D721Med (cell line): ENCODE measurements around the gene MET.

Source experiments
- DNase-seq: peaks from one replicate; pipeline ENCODE4 v3.0.0; 2011; ENCODE audit warnings: low spot score; ENCODE audit not compliant: insufficient read length
- FAIRE-seq: peaks from 2 replicates; lab custom pipeline; 2011; peaks lifted over from hg19 to GRCh38; lab: Jason Lieb, UNC
- TF ChIP-seq, protein P1 (sequence below): IDR thresholded peaks from 2 replicates; pipeline ENCODE4 v1.5.1; 2012; ENCODE audit warnings: mild to moderate bottlenecking, control low read depth; ENCODE audit not compliant: insufficient read depth; ENCODE audit errors: missing control alignments

The MET gene

DNA sequence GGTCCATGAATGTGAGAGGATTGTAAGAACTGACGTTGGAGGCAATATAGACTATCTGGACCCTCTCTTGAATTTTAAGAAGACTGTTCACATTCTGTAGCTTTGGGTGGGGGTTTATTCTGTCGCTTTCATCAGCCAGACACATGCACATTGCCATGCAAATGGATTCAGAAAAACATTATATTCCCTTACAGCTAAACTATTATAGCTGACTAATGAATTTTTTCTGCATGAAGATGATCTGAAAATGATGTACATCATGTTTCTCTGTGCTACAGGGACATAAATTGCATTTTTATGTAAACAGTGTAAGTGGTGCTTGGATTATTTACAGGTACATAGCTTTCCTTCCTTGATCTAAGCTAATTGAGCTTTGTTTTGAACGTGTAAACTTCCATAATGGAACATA is 1.5 kb downstream of the MET start:
- TF ChIP-seq, protein P1, sequence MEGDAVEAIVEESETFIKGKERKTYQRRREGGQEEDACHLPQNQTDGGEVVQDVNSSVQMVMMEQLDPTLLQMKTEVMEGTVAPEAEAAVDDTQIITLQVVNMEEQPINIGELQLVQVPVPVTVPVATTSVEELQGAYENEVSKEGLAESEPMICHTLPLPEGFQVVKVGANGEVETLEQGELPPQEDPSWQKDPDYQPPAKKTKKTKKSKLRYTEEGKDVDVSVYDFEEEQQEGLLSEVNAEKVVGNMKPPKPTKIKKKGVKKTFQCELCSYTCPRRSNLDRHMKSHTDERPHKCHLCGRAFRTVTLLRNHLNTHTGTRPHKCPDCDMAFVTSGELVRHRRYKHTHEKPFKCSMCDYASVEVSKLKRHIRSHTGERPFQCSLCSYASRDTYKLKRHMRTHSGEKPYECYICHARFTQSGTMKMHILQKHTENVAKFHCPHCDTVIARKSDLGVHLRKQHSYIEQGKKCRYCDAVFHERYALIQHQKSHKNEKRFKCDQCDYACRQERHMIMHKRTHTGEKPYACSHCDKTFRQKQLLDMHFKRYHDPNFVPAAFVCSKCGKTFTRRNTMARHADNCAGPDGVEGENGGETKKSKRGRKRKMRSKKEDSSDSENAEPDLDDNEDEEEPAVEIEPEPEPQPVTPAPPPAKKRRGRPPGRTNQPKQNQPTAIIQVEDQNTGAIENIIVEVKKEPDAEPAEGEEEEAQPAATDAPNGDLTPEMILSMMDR: no peak
- DNase-seq (no peak), FAIRE-seq (no peak)

DNA sequence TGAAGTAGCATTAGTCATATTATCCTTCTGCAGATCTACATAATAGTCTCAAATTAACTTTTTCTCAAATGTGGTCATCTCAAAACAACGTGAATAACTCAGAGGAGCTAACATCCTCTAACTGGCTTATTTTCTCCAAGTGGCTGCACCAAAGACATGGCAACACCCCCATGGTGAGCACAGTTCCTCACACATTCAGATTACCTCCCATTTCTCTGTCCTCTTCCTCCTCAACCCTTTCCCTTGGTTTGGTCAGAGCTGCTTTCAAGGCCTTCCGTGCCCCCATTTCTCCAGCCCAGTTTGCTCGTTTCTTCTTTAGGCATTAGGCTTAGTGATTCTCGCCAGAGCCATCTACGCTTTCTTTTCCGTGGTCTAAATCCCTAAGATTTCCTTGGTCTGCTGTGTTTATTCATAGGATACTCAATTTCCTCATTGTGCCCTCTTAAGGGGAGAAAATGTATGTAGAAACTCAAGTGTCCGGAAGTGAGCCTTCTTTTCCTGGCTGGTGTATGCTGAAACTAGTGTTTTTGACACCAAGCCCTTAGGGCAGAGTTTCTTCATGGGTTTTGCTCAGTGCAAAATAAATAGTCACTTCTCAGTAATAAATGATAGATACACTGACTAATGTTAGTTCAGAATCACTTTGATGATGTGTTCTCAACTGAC is 2.6 kb downstream of the MET start:
- DNase-seq (no peak), FAIRE-seq (no peak)
- TF ChIP-seq, protein P1: no peak

DNA sequence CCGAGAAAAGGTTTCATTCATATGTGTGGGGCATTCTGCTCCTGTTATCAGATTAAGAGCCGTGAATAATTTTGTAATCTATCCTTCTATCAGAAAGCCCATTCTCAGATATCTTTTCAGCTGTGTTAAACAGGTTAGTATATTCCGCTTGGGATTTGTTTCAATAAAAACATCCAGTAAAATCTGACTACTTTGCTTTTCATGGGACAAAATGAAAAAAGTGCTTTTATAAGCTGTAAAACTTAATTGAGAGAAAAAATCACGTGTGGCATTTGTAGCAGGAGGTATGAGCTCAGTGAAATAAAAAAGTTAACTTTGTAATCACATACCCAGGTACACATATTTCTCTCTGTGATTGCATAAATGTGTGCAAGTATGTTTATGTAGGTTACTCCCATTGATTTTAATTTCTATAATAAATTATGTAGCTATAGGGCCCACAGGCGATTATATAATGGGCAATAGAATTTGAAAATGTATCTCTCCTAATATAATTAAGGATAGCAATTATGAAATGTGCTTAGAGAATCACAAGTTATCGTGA is 3.9 kb downstream of the MET start:
- DNase-seq: no peak
- FAIRE-seq: no peak

DNA sequence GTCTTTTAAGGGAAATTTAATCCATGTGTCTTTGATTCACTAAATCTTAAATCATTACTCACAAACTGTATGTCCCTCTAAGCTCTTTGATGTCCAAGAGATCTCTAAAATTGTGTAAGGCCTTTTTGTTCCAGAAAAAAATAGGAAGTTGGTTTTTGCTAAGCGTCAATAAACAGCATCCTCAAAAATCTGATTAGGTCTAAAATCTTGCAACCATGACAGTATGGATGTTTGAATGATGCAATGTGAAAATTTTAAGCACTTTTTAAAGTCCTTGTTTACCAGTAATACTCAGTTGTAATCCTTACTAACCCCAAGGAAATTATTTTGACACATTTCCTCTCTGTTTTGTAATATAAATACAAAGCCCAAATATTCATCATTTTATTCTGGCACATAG is 6.8 kb downstream of the MET start:
- TF ChIP-seq, protein P1: no peak
- no peak for FAIRE-seq
- no peak for DNase-seq

More for the DNA sequence above, 3.9 kb downstream of the MET start:
- TF ChIP-seq, protein P1: no peak

DNA sequence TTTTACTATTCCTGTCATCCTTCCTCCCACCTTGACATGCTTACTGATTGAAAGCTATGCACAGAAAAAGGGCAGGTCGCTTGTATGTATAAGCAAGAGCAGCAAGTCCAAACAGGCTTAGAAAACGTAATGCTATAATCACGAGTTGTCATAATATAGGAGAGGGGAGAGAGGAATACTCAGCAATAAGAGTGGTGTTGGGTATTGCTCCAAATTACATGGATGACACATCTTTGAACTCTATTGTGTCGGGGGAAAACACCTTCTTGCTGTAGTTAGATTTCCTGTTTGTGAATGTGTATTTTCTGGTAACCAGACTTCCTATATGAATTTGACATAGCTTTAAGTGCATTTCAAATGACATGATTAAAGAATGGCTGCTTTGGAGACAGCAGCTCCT is 7.5 kb downstream of the MET start:
- FAIRE-seq (no peak), DNase-seq (no peak)
- TF ChIP-seq, protein P1: no peak

DNA sequence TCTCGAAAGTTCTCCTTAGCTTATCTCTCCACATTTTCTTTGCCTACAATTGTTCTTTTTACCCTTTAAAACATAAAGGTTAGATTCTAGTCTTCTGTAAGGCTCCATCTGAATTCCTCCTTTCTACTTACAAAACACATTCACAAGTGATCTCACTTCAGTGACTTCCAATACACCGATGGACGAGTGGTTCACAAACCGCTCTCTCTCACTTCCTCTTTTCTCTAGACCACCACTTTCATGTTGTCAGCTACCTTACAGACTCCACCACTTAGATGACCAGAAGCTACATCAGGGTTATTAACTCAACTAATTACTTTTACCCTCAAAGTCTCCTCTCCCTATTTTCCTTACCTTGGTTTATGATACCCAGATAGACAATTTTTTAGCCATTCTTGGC is 11.8 kb downstream of the MET start:
- DNase-seq (no peak), FAIRE-seq (no peak)

More for the DNA sequence above, 11.8 kb downstream of the MET start:
- TF ChIP-seq, protein P1: no peak
